ENCODE data around the gene ACSF2.

DNA sequence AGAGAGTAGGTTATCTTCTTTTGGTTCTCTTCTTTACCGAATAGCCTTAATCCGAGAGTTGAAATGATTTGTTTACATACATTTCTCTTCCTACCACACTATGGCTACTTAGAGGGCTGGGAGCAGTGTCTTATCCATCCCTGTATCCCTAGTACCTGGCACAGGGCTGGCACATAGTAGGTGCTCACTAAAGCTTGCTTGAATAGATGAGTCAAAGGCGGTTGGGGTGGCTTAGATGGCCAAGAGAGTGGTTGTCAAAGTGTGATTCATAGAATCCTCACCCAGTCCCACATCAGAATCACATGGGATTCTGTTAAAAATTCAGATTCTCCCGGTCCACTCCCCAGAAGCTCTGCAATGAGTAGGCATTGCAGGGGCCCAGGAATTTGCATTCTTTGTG, 31.6 kb downstream of the ACSF2 start:
- TF ChIP-seq, protein P1, sequence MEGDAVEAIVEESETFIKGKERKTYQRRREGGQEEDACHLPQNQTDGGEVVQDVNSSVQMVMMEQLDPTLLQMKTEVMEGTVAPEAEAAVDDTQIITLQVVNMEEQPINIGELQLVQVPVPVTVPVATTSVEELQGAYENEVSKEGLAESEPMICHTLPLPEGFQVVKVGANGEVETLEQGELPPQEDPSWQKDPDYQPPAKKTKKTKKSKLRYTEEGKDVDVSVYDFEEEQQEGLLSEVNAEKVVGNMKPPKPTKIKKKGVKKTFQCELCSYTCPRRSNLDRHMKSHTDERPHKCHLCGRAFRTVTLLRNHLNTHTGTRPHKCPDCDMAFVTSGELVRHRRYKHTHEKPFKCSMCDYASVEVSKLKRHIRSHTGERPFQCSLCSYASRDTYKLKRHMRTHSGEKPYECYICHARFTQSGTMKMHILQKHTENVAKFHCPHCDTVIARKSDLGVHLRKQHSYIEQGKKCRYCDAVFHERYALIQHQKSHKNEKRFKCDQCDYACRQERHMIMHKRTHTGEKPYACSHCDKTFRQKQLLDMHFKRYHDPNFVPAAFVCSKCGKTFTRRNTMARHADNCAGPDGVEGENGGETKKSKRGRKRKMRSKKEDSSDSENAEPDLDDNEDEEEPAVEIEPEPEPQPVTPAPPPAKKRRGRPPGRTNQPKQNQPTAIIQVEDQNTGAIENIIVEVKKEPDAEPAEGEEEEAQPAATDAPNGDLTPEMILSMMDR (optimal IDR thresholded peaks at IDR 0.05 in 1 of 3, IDR thresholded peaks at IDR 0.05 in 1 of 3, conservative IDR thresholded peaks at IDR 0.05 in 1 of 3; ENCODE audit: extremely low read depth in 1 of 3, insufficient read depth in 2 of 3, low read length in 3 of 3), result no peak
- TF ChIP-seq EZH2 (IDR thresholded peaks at IDR 0.05; ENCODE audit: low read length), result no peak
